Measurements from ENCODE around the gene ZNF580. TPM values are rescaled to one million over a fixed set of nuclear protein-coding genes. Genes with fewer than 3 reads are reported as not detected.

The ZNF580 gene, protein sequence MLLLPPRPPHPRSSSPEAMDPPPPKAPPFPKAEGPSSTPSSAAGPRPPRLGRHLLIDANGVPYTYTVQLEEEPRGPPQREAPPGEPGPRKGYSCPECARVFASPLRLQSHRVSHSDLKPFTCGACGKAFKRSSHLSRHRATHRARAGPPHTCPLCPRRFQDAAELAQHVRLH
- total RNA-seq (100 to 1,000 TPM; 110 to 111 TPM), polyA plus RNA-seq (10 to 100 TPM; 15.3 to 21.7 (median 20.3) TPM), total RNA-seq (7.4 to 18.1 (median 13.7) reads per million in 6 experiments)

- peaks cover 45 to 79% (median 74%) of the 10 kb centered on the region in 4 donors for H3K4me1 Mint-ChIP-seq
- H3K4me3 Mint-ChIP-seq: peak within 1 kb of the TSS; percentile 84 to 98 (median 94)
- peaks cover 0 to 20% (median 4%) of the 10 kb centered on the region in 3 donors for H3K36me3 Mint-ChIP-seq
- H3K9me3 Mint-ChIP-seq: no peaks in the 10 kb centered on the region
- H3K27ac Mint-ChIP-seq: peak within 1 kb of the TSS; percentile 91 to 99 (median 95)
- no peaks in the 10 kb centered on the region for H3K27me3 Mint-ChIP-seq
- DNase-seq (peak in 8 of 10 donors; percentile 42 to 78 (median 54)), ATAC-seq (peak; percentile 19)
- POLR2A ChIA-PET: interaction anchor here (1.0 to 7.3 kb wide), 6 partner anchors 8 to 42 kb away, joined by 4 to 76 read pairs (median 6); partner anchors contain the start of genes FIZ1, U2AF2, ZNF524 and ZNF784
These were observed at the start of gene ZNF580 for GRCh38 chr19:55640577-55641425. Gene ZNF580 (plus strand): TSS chr19:55641002. CDS start chr19:55642509, 1,507 bp downstream.

- DNase-seq: no peak
- peaks cover 0 to 23% (median 18%) of the 10 kb centered on the region in 3 donors for H3K36me3 Mint-ChIP-seq
- H3K4me3 Mint-ChIP-seq: no peak overlapping the region
- peaks cover 9 to 19% (median 13%) of the 10 kb centered on the region in 4 donors for H3K4me1 Mint-ChIP-seq
- peaks cover 0 to 1% (median 0%) of the 10 kb centered on the region in 9 donors for H3K9me3 Mint-ChIP-seq
- ATAC-seq: no peak
- peak overlapping the region in 1 of 10 donors; percentile 7 for H3K27ac Mint-ChIP-seq
- POLR2A ChIA-PET: no interaction called here
- H3K27me3 Mint-ChIP-seq: no peaks in the 10 kb centered on the region
These were observed 49.2 kb upstream of the ZNF580 start for GRCh38 chr19:55591555-55591954.

GRCh38 chr19:55592391-55593090 is 48.3 kb upstream of the ZNF580 start:
- Mint-ChIP-seq H3K27ac (no peak overlapping the region), H3K36me3 (peaks cover 0 to 27% (median 21%) of the 10 kb centered on the region in 3 donors), H3K27me3 (no peaks in the 10 kb centered on the region), H3K4me3 (no peak overlapping the region), H3K9me3 (peaks cover 0 to 1% (median 0%) of the 10 kb centered on the region in 9 donors), H3K4me1 (peaks cover under 1 to 11% (median 5%) of the 10 kb centered on the region in 4 donors)
- ATAC-seq: no peak
- no peak for DNase-seq
- POLR2A ChIA-PET: no interaction called here

- H3K4me3 Mint-ChIP-seq: no peak overlapping the region
- DNase-seq (no peak), ATAC-seq (no peak)
- H3K27me3 Mint-ChIP-seq: no peaks in the 10 kb centered on the region
- H3K4me1 Mint-ChIP-seq: peaks cover 5 to 11% (median 5%) of the 10 kb centered on the region in 4 donors
- POLR2A ChIA-PET: no interaction called here
- H3K27ac Mint-ChIP-seq: no peak overlapping the region
- H3K36me3 Mint-ChIP-seq: peaks cover 0 to 31% (median 21%) of the 10 kb centered on the region in 3 donors
- H3K9me3 Mint-ChIP-seq: peaks cover 0 to 1% (median 0%) of the 10 kb centered on the region in 9 donors
These were observed 47.6 kb upstream of the ZNF580 start for GRCh38 chr19:55593096-55593772.

- Mint-ChIP-seq H3K27ac (peak overlapping the region in 5 of 10 donors; percentile 0 to 34 (median 19)), H3K36me3 (peaks cover 0 to 31% (median 21%) of the 10 kb centered on the region in 3 donors), H3K4me3 (no peak overlapping the region), H3K27me3 (no peaks in the 10 kb centered on the region), H3K9me3 (peaks cover 0 to 1% (median 0%) of the 10 kb centered on the region in 9 donors), H3K4me1 (peaks cover 5 to 14% (median 10%) of the 10 kb centered on the region in 4 donors)
- ATAC-seq: no peak
- DNase-seq: no peak
- POLR2A ChIA-PET: interaction anchor here (1.0 kb wide), 1 partner anchor 8 kb away, joined by 3 read pairs; no protein-coding TSS in a partner anchor
These were observed 45.7 kb upstream of the ZNF580 start for GRCh38 chr19:55594996-55595545.

GRCh38 chr19:55596304-55596703 is 44.5 kb upstream of the ZNF580 start:
- Mint-ChIP-seq H3K4me3 (no peak overlapping the region), H3K9me3 (peaks cover 0 to 1% (median 0%) of the 10 kb centered on the region in 9 donors), H3K36me3 (peaks cover 0 to 31% (median 21%) of the 10 kb centered on the region in 3 donors), H3K4me1 (peaks cover 9 to 19% (median 15%) of the 10 kb centered on the region in 4 donors), H3K27ac (peak overlapping the region in 1 of 10 donors; percentile 76), H3K27me3 (no peaks in the 10 kb centered on the region)
- ATAC-seq (no peak), DNase-seq (no peak)
- POLR2A ChIA-PET: interaction anchor here (0.8 to 0.9 kb wide), 2 partner anchors 11 to 15 kb away, joined by 3 read pairs; partner anchors contain the start of gene ZNF579

- H3K27me3 Mint-ChIP-seq: no peaks in the 10 kb centered on the region
- DNase-seq (no peak), ATAC-seq (no peak)
- no peak overlapping the region for H3K4me3 Mint-ChIP-seq
- peaks cover 9 to 25% (median 20%) of the 10 kb centered on the region in 4 donors for H3K4me1 Mint-ChIP-seq
- POLR2A ChIA-PET: interaction anchor here (3.4 to 6.3 kb wide), 2 partner anchors 16 to 28 kb away, joined by 24 to 55 read pairs; partner anchors contain the start of genes ZNF579 and ZNF784
- peaks cover 0 to 31% (median 21%) of the 10 kb centered on the region in 3 donors for H3K36me3 Mint-ChIP-seq
- H3K27ac Mint-ChIP-seq: no peak overlapping the region
- peaks cover 0 to 1% (median 0%) of the 10 kb centered on the region in 9 donors for H3K9me3 Mint-ChIP-seq
These were observed 43.3 kb upstream of the ZNF580 start for GRCh38 chr19:55597501-55597921.

- H3K9me3 Mint-ChIP-seq: peaks cover 0 to 1% (median 0%) of the 10 kb centered on the region in 9 donors
- no peak for ATAC-seq
- POLR2A ChIA-PET: interaction anchor here (1.0 to 6.3 kb wide), 3 partner anchors 8 to 27 kb away, joined by 4 to 55 read pairs (median 24); partner anchors contain the start of genes ZNF579 and ZNF784
- no peak for DNase-seq
- peaks cover 9 to 25% (median 20%) of the 10 kb centered on the region in 4 donors for H3K4me1 Mint-ChIP-seq
- H3K27ac Mint-ChIP-seq: peak overlapping the region in 5 of 10 donors; percentile 16 to 96 (median 44)
- H3K27me3 Mint-ChIP-seq: no peaks in the 10 kb centered on the region
- peaks cover 0 to 31% (median 21%) of the 10 kb centered on the region in 3 donors for H3K36me3 Mint-ChIP-seq
- peak overlapping the region in 1 of 10 donors; percentile 22 for H3K4me3 Mint-ChIP-seq
These were observed 42.8 kb upstream of the ZNF580 start for GRCh38 chr19:55598034-55598433.

- Mint-ChIP-seq H3K4me1 (peaks cover 13 to 32% (median 25%) of the 10 kb centered on the region in 4 donors), H3K36me3 (peaks cover 0 to 28% (median 18%) of the 10 kb centered on the region in 3 donors), H3K9me3 (peaks cover 0 to 1% (median 0%) of the 10 kb centered on the region in 9 donors), H3K27me3 (no peaks in the 10 kb centered on the region), H3K4me3 (peak overlapping the region; percentile 89 to 100 (median 99)), H3K27ac (peak overlapping the region; percentile 96 to 100 (median 99))
- DNase-seq: peak; percentile 86 to 99 (median 94)
- POLR2A ChIA-PET: interaction anchor here (0.6 to 6.3 kb wide), 27 partner anchors 9 to 1150 kb away, joined by 3 to 60 read pairs (median 4); partner anchors contain the start of genes ISOC2, KMT5C, LENG8 and PPP1R12C
- peak; percentile 54 to 63 for ATAC-seq
These were observed 41.9 kb upstream of the ZNF580 start for GRCh38 chr19:55598719-55599467.

DNA sequence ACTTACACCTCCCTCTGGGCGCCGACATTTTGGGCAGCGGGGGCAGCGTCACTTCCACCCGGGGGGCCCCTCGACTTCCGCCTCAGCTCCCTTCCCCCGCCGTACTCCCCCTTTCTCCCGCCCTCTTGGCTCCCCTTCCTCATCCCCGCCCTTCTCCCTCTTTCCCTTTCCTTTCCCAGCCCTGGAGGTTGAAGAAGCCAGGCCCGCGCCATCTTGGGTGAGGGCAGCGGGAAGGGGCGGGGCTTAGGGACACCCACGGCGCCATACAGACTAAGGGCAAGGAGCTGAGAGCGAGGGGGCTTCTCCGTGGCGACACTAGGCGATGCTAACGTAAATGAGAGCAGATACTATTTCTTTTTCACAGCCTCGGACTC is 41.3 kb upstream of the ZNF580 start, which contains the start of gene FIZ1:
TSS of gene FIZ1 (minus strand) at position 50 of the 374 bp plus-strand sequence. CDS start 1,652 bp downstream, outside the sequence.
- POLR2A ChIA-PET: interaction anchor here (0.6 to 6.3 kb wide), 26 partner anchors 12 to 1151 kb away, joined by 3 to 60 read pairs (median 4); partner anchors contain the start of genes HSPBP1, ISOC2, KMT5C and LENG8
- Mint-ChIP-seq H3K9me3 (peaks cover 0 to 1% (median 0%) of the 10 kb centered on the region in 9 donors), H3K36me3 (peaks cover 0 to 28% (median 18%) of the 10 kb centered on the region in 3 donors), H3K4me1 (peaks cover 14 to 36% (median 26%) of the 10 kb centered on the region in 4 donors), H3K4me3 (peak within 1 kb of the TSS; percentile 89 to 100 (median 99)), H3K27me3 (no peaks in the 10 kb centered on the region), H3K27ac (peak within 1 kb of the TSS; percentile 96 to 100 (median 99))
- DNase-seq (peak; percentile 89 to 99 (median 96)), ATAC-seq (peak; percentile 76 to 78)

Measured in naive thymus-derived CD8-positive, alpha-beta T cell (primary cell).